Measurements from ENCODE around the gene PDE4A. TPM values are rescaled to one million over a fixed set of nuclear protein-coding genes. Genes with fewer than 3 reads are reported as not detected.

PDE4A gene
- total RNA-seq, 2 experiments from 2014 or later = 3.9 to 4.3 TPM

DNA sequence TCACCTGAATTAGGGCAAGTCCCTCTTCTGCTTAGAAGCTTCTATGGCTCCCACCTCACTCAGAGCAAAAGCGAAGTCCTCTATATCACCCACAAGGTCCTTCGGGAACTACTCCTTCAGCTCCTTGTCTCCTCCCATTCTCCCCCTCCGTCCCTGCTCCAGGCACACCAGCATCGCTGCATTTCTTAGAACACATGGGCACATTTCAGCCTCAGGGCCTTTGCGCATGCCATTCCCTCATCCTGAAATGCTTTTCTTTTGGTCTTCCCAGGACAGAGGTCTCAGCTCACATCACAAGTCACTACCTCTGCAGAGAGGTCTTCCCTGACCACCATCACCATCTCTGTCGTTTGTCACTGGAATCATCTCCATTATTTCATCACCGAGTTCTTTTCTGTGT lies 92.9 kb downstream of the PDE4A start:
- CTCF ChIA-PET = interaction anchor here (0.6 to 1.6 kb wide), 5 partner anchors 9 to 186 kb away, joined by 3 to 7 read pairs (median 3); no protein-coding TSS in a partner anchor
- POLR2A ChIA-PET = no interaction called here
- Mint-ChIP-seq H3K27me3 (peaks cover 39% of the 10 kb centered on the region), H3K4me3 (no peak overlapping the region), H3K4me1 (peaks cover 18% of the 10 kb centered on the region), H3K9me3 (ENCODE audit: low read depth) (no peaks in the 10 kb centered on the region), H3K27ac (no peak overlapping the region), H3K36me3 (ENCODE audit: low read depth) (no peaks in the 10 kb centered on the region)
- intact Hi-C loops (cut with DNase I, micrococcal nuclease) = loop anchor here in 1 of 2 experiments (10.0 kb wide), 1 partner anchor 218 kb away; no protein-coding TSS in a partner anchor
- DNase-seq = no peak
- ATAC-seq = no peak

DNA sequence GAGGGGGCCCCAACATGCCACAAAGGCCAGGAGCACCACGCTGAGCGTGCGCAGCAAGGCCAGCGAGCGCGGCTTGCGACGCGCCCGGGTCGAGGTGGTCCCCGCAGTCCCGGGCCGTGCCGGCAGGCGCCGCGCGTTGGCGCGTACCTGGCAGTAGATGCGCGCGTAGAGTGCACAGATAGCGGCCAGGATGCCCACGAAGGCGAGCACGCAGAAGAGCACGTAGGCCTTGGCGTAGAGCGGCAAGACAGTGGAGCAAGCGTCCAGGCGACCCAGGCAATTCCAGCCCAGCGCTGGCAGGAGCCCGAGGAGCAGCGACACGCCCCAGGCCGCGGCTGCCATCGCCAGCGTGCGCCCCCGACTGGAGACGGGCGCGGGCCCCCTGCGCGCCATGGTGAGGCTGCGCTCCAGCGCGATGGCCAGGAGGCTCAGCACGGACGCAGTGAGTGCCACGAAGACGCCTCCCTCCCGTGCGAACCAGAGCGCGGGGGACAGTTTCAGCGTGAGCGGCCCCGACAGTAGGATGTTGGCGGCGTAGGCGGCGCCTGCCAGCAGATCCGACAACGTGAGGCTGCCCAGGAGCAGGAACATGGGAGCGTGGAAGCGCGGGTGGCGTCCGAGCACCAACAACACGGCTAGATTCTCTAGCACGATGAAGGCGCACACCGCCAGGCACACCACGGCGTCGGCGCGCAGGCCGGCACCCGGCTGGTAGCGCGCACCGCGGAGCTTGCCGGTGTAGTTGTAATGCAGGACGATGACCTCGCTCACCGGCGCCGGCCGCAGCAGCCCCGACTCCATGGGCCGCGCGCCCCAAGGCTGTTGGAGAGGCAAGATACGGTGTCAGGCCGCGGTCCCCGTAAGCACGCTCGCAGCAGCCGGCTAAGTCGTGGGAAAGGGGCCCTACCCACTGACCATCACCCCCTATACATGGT lies 94.1 kb downstream of the PDE4A start:
- DNase-seq (peak; percentile 70), ATAC-seq (peak; percentile 68)
- H3K27me3 Mint-ChIP-seq = peaks cover 50% of the 10 kb centered on the region
- H3K4me3 Mint-ChIP-seq = no peak overlapping the region
- POLR2A ChIA-PET = no interaction called here
- H3K27ac Mint-ChIP-seq = no peak overlapping the region
- intact Hi-C loops (cut with DNase I, micrococcal nuclease) = loop anchor here (5.0 to 10.0 kb wide), 2 partner anchors 220 to 222 kb away; no protein-coding TSS in a partner anchor
- no peaks in the 10 kb centered on the region for H3K36me3 Mint-ChIP-seq (ENCODE audit: low read depth)
- H3K9me3 Mint-ChIP-seq (ENCODE audit: low read depth) = no peaks in the 10 kb centered on the region
- H3K4me1 Mint-ChIP-seq = peaks cover 24% of the 10 kb centered on the region
- CTCF ChIA-PET = no interaction called here

DNA sequence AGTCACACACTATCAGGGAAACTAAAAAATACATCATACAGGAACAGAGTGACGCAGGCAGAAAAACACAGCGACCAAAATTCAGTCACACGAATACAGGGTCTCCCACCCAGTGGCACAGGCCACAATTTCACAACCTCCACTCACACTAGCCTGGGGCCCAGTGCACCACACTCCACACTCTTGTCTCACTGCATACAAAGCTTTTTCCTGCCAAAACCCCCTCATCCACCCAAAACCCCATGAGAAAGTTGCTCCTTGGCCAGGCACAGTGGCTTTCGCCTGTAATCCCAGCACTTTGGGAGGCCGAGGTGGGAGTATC lies 95.7 kb downstream of the PDE4A start:
- Mint-ChIP-seq H3K4me1 (peaks cover 24% of the 10 kb centered on the region), H3K27me3 (peaks cover 54% of the 10 kb centered on the region), H3K9me3 (ENCODE audit: low read depth) (no peaks in the 10 kb centered on the region), H3K27ac (no peak overlapping the region), H3K4me3 (no peak overlapping the region), H3K36me3 (ENCODE audit: low read depth) (no peaks in the 10 kb centered on the region)
- ChIA-PET CTCF (interaction anchor here (0.7 to 1.0 kb wide), 2 partner anchors 64 to 124 kb away, joined by 3 read pairs; no protein-coding TSS in a partner anchor), POLR2A (no interaction called here)
- intact Hi-C loops (cut with DNase I, micrococcal nuclease) = loop anchor here (5.0 to 10.0 kb wide), 2 partner anchors 221 to 224 kb away; no protein-coding TSS in a partner anchor
- DNase-seq = no peak
- ATAC-seq = no peak

DNA sequence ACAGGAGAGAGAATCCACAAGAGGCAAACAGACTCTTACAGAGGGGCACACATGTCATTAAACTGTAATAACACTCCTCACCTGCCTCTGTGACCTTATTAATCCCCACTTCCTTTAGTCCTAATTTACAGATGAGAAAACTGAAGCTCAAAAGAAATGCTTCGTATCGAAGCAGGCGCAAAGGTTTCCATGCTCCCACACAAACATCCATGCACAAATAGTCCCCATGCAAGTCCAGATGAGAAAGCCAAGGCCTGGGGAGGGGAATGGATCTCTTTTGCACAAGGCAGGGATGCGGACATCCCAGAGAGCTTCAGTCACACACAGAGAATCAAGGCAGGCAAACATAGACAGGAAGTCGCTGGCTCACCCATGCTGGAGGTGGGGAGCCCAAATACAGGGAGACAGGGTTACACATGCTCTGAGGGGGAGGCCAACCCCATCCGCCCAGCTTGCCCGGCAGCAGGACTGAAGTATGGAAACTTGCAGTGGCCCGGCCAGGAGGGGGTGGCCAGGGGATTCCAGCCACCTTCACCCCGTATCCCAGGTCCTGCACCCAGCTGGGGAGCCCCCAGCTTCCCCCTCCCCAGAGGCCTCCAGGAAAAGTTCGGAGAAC lies 96.4 kb downstream of the PDE4A start:
- ChIA-PET POLR2A (no interaction called here), CTCF (interaction anchor here (0.5 to 1.7 kb wide), 6 partner anchors 13 to 102 kb away, joined by 3 to 4 read pairs (median 4); no protein-coding TSS in a partner anchor)
- Mint-ChIP-seq H3K4me1 (peaks cover 24% of the 10 kb centered on the region), H3K4me3 (peak overlapping the region; percentile 29), H3K27ac (no peak overlapping the region), H3K36me3 (ENCODE audit: low read depth) (no peaks in the 10 kb centered on the region), H3K27me3 (peaks cover 54% of the 10 kb centered on the region), H3K9me3 (ENCODE audit: low read depth) (no peaks in the 10 kb centered on the region)
- ATAC-seq (no peak), DNase-seq (no peak)
- intact Hi-C loops (cut with DNase I, micrococcal nuclease) = loop anchor here (5.0 to 10.0 kb wide), 2 partner anchors 222 to 224 kb away; no protein-coding TSS in a partner anchor

DNA sequence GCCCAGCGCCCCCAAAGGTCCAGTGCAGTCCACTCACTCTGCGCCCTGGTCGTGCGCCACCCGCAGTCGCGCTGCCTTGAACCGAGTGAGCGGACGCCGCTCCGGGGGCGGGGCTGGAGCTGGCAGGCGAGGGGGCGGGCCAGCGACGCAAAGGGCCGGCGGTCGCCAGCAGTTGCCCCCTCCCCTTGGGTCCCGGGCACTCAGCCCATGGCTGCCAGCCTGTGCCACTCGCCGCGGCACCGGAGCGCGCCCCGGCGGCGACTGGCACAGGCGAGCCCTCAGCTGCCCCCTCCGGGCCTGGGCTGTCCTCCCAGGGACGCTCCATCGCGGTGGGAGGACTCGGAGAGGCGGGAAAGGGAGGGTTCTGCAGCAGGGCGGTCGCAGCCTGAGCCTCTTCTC lies 97.0 kb downstream of the PDE4A start, which contains the start of gene S1PR5:
TSS of gene S1PR5 (minus strand) at position 87 of the 399 bp plus-strand sequence. CDS start 2,436 bp downstream, outside the sequence.
- ChIA-PET CTCF (interaction anchor here (0.6 to 1.7 kb wide), 6 partner anchors 13 to 200 kb away, joined by 3 to 4 read pairs (median 4); partner anchors contain the start of gene DNM2), POLR2A (no interaction called here)
- Mint-ChIP-seq H3K27me3 (peaks cover 54% of the 10 kb centered on the region), H3K9me3 (ENCODE audit: low read depth) (no peaks in the 10 kb centered on the region), H3K27ac (no peak within 1 kb of the TSS), H3K36me3 (ENCODE audit: low read depth) (no peaks in the 10 kb centered on the region), H3K4me1 (peaks cover 24% of the 10 kb centered on the region), H3K4me3 (peak within 1 kb of the TSS; percentile 29)
- ATAC-seq (no peak), DNase-seq (no peak)
- intact Hi-C loops (cut with DNase I, micrococcal nuclease) = loop anchor here (5.0 to 10.0 kb wide), 2 partner anchors 223 to 225 kb away; no protein-coding TSS in a partner anchor

DNA sequence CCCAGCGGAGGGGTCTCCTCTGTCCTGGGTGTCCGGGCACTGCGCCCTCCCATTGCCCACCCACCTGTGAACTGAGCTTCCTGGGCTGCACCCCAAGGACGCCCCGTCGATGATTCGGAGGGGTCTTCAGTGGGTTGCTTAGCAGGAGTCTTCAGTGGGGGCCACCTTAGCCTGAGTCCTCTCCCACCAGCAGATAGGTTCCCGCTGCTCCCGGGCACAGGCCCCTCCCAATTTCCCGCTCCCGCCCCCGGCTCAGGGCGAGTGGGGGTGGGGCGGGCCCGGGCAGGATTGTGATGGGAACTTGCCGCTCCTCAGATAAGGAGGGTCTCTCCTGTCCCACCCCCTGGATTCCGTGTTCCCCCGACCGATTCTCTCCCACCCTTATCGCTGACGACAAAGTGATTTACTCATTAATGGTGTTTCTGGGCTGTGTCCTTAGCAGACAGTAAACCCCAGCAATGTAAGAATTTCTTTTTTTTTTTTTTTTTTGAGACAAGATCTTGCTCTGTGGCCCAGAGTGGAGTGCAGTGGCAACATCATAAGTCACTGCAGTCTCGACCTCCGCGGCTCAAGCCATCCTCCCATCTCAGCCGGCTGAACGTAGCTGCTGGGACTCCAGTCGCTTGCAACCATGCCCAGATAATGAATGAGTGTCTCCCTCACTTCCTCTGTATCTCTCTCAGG lies 97.6 kb downstream of the PDE4A start:
- H3K36me3 Mint-ChIP-seq (ENCODE audit: low read depth) = no peaks in the 10 kb centered on the region
- H3K27ac Mint-ChIP-seq = no peak overlapping the region
- H3K9me3 Mint-ChIP-seq (ENCODE audit: low read depth) = no peaks in the 10 kb centered on the region
- intact Hi-C loops (cut with DNase I, micrococcal nuclease) = loop anchor here (5.0 to 10.0 kb wide), 2 partner anchors 223 to 226 kb away; no protein-coding TSS in a partner anchor
- POLR2A ChIA-PET = no interaction called here
- ATAC-seq = peak; percentile 43
- H3K4me3 Mint-ChIP-seq = peak overlapping the region; percentile 15
- DNase-seq = no peak
- peaks cover 53% of the 10 kb centered on the region for H3K27me3 Mint-ChIP-seq
- CTCF ChIA-PET = interaction anchor here (0.6 to 1.7 kb wide), 6 partner anchors 14 to 200 kb away, joined by 3 to 4 read pairs (median 4); partner anchors contain the start of gene DNM2
- peaks cover 24% of the 10 kb centered on the region for H3K4me1 Mint-ChIP-seq

DNA sequence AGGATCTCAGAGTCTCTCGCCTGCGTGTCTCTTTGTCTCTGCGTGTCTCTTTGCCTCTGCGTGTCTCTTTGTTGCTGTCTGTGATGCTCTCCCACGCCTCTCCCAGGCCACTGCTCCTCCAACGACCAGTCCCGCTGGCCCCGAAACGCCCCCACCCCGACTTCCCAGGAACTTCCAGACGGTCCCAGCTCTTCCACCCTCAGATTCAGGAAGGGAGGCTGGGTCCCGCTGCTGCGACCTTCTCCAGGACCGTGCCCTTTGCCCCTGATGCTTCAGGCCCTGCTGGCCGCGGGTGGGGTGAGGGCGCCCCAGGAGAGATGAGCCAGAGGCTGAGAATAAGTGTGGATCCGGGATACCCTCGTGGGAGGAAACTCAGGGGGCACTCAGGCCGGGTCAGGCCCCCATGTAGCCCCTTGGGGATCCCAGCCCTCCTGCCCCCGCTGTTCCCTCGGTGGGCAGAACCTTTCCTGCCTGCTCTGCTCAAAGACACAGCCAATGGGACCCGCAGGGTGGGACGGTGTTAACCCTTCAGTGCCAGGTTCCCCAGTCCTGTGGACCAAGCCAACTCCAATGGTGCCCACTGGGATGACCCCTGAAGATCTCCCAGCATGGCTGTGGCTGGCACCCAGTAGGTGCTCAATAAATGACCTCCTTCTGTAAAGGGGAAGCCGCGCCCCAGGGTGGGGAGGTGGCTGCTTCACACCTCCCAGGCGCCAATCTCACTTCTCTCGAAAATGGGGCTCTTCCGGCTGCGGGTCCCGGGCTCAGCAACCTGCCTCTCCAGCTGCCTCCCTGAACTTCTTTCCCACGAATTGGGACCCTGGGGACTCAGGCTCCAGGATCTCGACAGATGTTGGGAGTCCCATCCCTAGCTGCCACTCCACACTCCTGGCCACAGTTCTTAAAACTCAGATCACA lies 98.4 kb downstream of the PDE4A start:
- no peaks in the 10 kb centered on the region for H3K36me3 Mint-ChIP-seq (ENCODE audit: low read depth)
- ChIA-PET POLR2A (no interaction called here), CTCF (interaction anchor here (0.6 to 0.7 kb wide), 3 partner anchors 36 to 100 kb away, joined by 3 to 4 read pairs (median 3); no protein-coding TSS in a partner anchor)
- intact Hi-C loops (cut with DNase I, micrococcal nuclease) = loop anchor here (5.0 to 10.0 kb wide), 2 partner anchors 224 to 226 kb away; no protein-coding TSS in a partner anchor
- no peak for DNase-seq
- H3K27me3 Mint-ChIP-seq = peaks cover 45% of the 10 kb centered on the region
- peaks cover 24% of the 10 kb centered on the region for H3K4me1 Mint-ChIP-seq
- H3K27ac Mint-ChIP-seq = no peak overlapping the region
- H3K4me3 Mint-ChIP-seq = peak overlapping the region; percentile 15
- ATAC-seq = no peak
- no peaks in the 10 kb centered on the region for H3K9me3 Mint-ChIP-seq (ENCODE audit: low read depth)

Small RNA genes within 50 kb of the gene (microRNA-seq; reads per million reads assigned to microRNA genes)
- 1.4 reads per million for gene MIR1181 (ENCODE audit: borderline replicate concordance)

Other genes with a start within 250 kb of the PDE4A start
- gene DNMT1, start 225.6 kb upstream of the PDE4A start, total RNA-seq = 100 to 1,000 TPM; 374 to 385 TPM
- gene S1PR2, start 189.2 kb upstream of the PDE4A start, total RNA-seq = 1 to 10 TPM; 8.1 to 9.0 TPM
- gene MRPL4, start 168.3 kb upstream of the PDE4A start, total RNA-seq = 100 to 1,000 TPM; 130 to 140 TPM
- gene ICAM1, start 149.4 kb upstream of the PDE4A start, total RNA-seq = 10 to 100 TPM; 27.9 to 30.9 TPM
- under 1 TPM; 0.23 to 0.46 TPM for gene ICAM4, start 133.6 kb upstream of the PDE4A start, total RNA-seq
- 1 to 10 TPM; 1.9 TPM for gene ICAM5, start 130.6 kb upstream of the PDE4A start, total RNA-seq
- 1 to 10 TPM; 3.3 to 3.5 TPM for gene ZGLP1, start 110.7 kb upstream of the PDE4A start, total RNA-seq
- gene FDX2, start 104.5 kb upstream of the PDE4A start, total RNA-seq = 10 to 100 TPM; 11.7 to 13.3 TPM
- 10 to 100 TPM; 83.7 to 90.8 TPM for gene RAVER1, start 87.0 kb upstream of the PDE4A start, total RNA-seq
- 100 to 1,000 TPM; 109 to 122 TPM for gene ICAM3, start 80.9 kb upstream of the PDE4A start, total RNA-seq
- 100 to 1,000 TPM; 151 to 197 TPM for gene TYK2, start 40.0 kb upstream of the PDE4A start, total RNA-seq
- gene CDC37, start 17.0 kb upstream of the PDE4A start, total RNA-seq = 100 to 1,000 TPM; 178 to 190 TPM
- gene KEAP1, start 82.8 kb downstream of the PDE4A start, total RNA-seq = 10 to 100 TPM; 38.7 to 58.7 TPM
- gene S1PR5, start 96.9 kb downstream of the PDE4A start, total RNA-seq = under 1 TPM; 0.07 to 0.11 TPM
- 10 to 100 TPM; 18.9 to 19.3 TPM for gene ATG4D, start 123.4 kb downstream of the PDE4A start, total RNA-seq
- 10 to 100 TPM; 62.5 to 67.1 TPM for gene KRI1, start 145.5 kb downstream of the PDE4A start, total RNA-seq
- 10 to 100 TPM; 39.2 to 50.3 TPM for gene CDKN2D, start 148.4 kb downstream of the PDE4A start, total RNA-seq
- not detected for gene AP1M2, start 166.8 kb downstream of the PDE4A start, total RNA-seq
- gene SLC44A2, start 205.0 kb downstream of the PDE4A start, total RNA-seq = 100 to 1,000 TPM in 1 of 2 experiments, 10 to 100 TPM in 1; 80.3 to 105 TPM
- 100 to 1,000 TPM; 433 to 570 TPM for gene ILF3, start 233.8 kb downstream of the PDE4A start, total RNA-seq

Measured in activated CD4-positive, alpha-beta T cell treated with anti-CD3 and anti-CD28 coated beads for 36 hours (primary cell).